Measurements from ENCODE around the gene ASB2.

DNA sequence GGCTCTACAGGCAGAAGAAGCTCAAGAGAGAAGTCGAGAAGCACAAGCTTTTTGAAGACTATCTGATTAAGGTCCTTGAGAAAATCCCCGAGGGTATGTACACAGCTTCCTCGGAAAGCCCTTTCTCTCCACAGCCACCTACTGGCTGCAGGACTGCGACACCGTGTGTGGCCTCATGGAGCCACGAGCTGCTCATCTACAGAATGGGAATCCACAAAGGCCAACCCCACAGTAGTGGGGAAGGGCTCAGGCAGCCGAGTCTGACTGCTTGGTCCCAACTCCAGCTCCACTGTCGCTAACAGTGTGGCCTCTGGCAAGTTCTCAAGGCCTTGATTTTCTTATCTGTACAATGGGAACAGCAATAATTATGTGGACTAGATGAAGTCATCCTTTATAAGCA lies 23.2 kb upstream of the ASB2 start:
- TF ChIP-seq, protein P1, sequence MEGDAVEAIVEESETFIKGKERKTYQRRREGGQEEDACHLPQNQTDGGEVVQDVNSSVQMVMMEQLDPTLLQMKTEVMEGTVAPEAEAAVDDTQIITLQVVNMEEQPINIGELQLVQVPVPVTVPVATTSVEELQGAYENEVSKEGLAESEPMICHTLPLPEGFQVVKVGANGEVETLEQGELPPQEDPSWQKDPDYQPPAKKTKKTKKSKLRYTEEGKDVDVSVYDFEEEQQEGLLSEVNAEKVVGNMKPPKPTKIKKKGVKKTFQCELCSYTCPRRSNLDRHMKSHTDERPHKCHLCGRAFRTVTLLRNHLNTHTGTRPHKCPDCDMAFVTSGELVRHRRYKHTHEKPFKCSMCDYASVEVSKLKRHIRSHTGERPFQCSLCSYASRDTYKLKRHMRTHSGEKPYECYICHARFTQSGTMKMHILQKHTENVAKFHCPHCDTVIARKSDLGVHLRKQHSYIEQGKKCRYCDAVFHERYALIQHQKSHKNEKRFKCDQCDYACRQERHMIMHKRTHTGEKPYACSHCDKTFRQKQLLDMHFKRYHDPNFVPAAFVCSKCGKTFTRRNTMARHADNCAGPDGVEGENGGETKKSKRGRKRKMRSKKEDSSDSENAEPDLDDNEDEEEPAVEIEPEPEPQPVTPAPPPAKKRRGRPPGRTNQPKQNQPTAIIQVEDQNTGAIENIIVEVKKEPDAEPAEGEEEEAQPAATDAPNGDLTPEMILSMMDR (IDR thresholded peaks at IDR 0.05 in 8 of 11, conservative IDR thresholded peaks at IDR 0.05 in 3 of 11) = no peak
- TF ChIP-seq POLR2AphosphoS5 (IDR thresholded peaks at IDR 0.05) (no peak), POLR2A (IDR thresholded peaks at IDR 0.05) (no peak)
